GM23338 (cell line): ENCODE results near the gene CELF4. TPM values are rescaled to one million over a fixed set of nuclear protein-coding genes. Genes with fewer than 3 reads are reported as not detected.

ENCODE experiments used
- ATAC-seq: fragments of 200-7000 bp; cut with Tn5 transposase; 3 replicates; pipeline ENCODE4 v1.9.1; 2020
- DNase-seq: peaks from one replicate; pipeline ENCODE4 v3.0.0-alpha.2; 2015; ENCODE audit warnings: low spot score
- H2AFZ ChIP-seq: fragments of 200-600 bp; sonication (generic); 2 replicates; pipeline ENCODE4 v1.8.0; 2016; ENCODE audit warnings: antibody characterized with exemption, mild to moderate bottlenecking, moderate library complexity
- H3F3A ChIP-seq: fragments of 200-600 bp; sonication (generic); replicated peaks from 2 replicates; pipeline ENCODE4 v1.8.0; 2017; ENCODE audit warnings: antibody characterized with exemption, mixed run types, low read depth
- H3K27ac ChIP-seq: fragments of 200-600 bp; sonication (generic); 2 replicates; pipeline ENCODE4 v1.6.1; 2016; ENCODE audit warnings: low read depth
- H3K27me3 ChIP-seq: fragments of 200-600 bp; sonication (generic); 2 replicates; pipeline ENCODE4 v1.8.0; 2016; ENCODE audit warnings: mild to moderate bottlenecking, mixed run types, moderate library complexity; ENCODE audit not compliant: insufficient read depth
- H3K36me3 ChIP-seq: fragments of 200-600 bp; sonication (generic); 2 replicates; pipeline ENCODE4 v1.8.0; 2016; ENCODE audit warnings: mild to moderate bottlenecking; ENCODE audit not compliant: insufficient read depth
- H3K4me1 ChIP-seq: fragments of 200-600 bp; sonication (generic); 2 replicates; pipeline ENCODE4 v1.8.0; 2016; ENCODE audit warnings: mild to moderate bottlenecking, moderate library complexity; ENCODE audit not compliant: insufficient read depth
- H3K4me2 ChIP-seq: fragments of 200-600 bp; sonication (generic); 2 replicates; pipeline ENCODE4 v1.7.1; 2017; ENCODE audit warnings: mixed run types
- H3K4me3 ChIP-seq: fragments of 200-600 bp; sonication (generic); 2 replicates; pipeline ENCODE4 v1.6.1; 2016; ENCODE audit warnings: mixed run types
- H3K79me2 ChIP-seq: fragments of 200-600 bp; sonication (generic); replicated peaks from 2 replicates; pipeline ENCODE4 v1.8.0; 2017; ENCODE audit warnings: mild to moderate bottlenecking; ENCODE audit not compliant: insufficient read depth
- H3K9me2 ChIP-seq: fragments of 200-600 bp; sonication (generic); 2 replicates; pipeline ENCODE4 v1.8.0; 2017; ENCODE audit not compliant: insufficient read depth
- H4K20me1 ChIP-seq: fragments of 200-600 bp; sonication (generic); replicated peaks from 2 replicates; pipeline ENCODE4 v1.8.0; 2017; ENCODE audit warnings: mild to moderate bottlenecking; ENCODE audit not compliant: insufficient read depth
- H3K27ac Mint-ChIP-seq: 2 replicates; pipeline ENCODE4 v1.8.0; 2020; ENCODE audit warnings: inconsistent platforms, mild to moderate bottlenecking, moderate library complexity, mixed read lengths
- H3K27me3 Mint-ChIP-seq: 3 replicates; pipeline ENCODE4 v1.8.0; 2022; ENCODE audit warnings: low read depth, mild to moderate bottlenecking, moderate library complexity, mixed read lengths, inconsistent platforms; ENCODE audit not compliant: insufficient read depth, poor library complexity
- H3K36me3 Mint-ChIP-seq: 3 replicates; pipeline ENCODE4 v1.8.0; 2021; ENCODE audit warnings: low read depth, mild to moderate bottlenecking, inconsistent platforms, moderate library complexity, mixed read lengths
- H3K4me1 Mint-ChIP-seq: 3 replicates; pipeline ENCODE4 v1.8.0; 2020; ENCODE audit warnings: mild to moderate bottlenecking, inconsistent platforms, mixed read lengths
- H3K4me3 Mint-ChIP-seq: 3 replicates; pipeline ENCODE4 v1.8.0; 2021; ENCODE audit warnings: moderate library complexity, mild to moderate bottlenecking, inconsistent platforms, mixed read lengths
- H3K9me3 Mint-ChIP-seq: 3 replicates; pipeline ENCODE4 v1.8.0; 2020; ENCODE audit warnings: moderate library complexity, mild to moderate bottlenecking, inconsistent platforms, mixed read lengths
- CTCF ChIP-seq, 2 experiments: fragments of 200-600 bp in 1 of 2; sonication (generic) in 1 of 2; conservative IDR thresholded peaks; 2 replicates each; pipeline versions ENCODE4 v1.5.1 to v1.6.1; 2016 to 2017; ENCODE audit warnings: antibody characterized with exemption in 2 of 2, low read depth in 2 of 2, mild to moderate bottlenecking in 2 of 2, moderate library complexity in 1 of 2
- ETS1 ChIP-seq: IDR thresholded peaks from 2 replicates; pipeline ENCODE4 v1.6.1; 2016; ENCODE audit warnings: antibody characterized with exemption
- EZH2 ChIP-seq: fragments of 200-600 bp; sonication (generic); IDR thresholded peaks from one replicate; pipeline ENCODE4 v1.8.0; 2017; ENCODE audit warnings: antibody characterized with exemption, mild to moderate bottlenecking, low read depth; ENCODE audit not compliant: unreplicated experiment
- EZH2phosphoT487 ChIP-seq: fragments of 200-600 bp; sonication (generic); IDR thresholded peaks from one replicate; pipeline ENCODE4 v1.8.1; 2018; ENCODE audit warnings: antibody characterized with exemption; ENCODE audit not compliant: unreplicated experiment
- JUNB ChIP-seq: IDR thresholded peaks from one replicate; pipeline ENCODE4 v1.6.1; 2016; ENCODE audit warnings: antibody characterized with exemption; ENCODE audit not compliant: unreplicated experiment
- NANOG ChIP-seq: IDR thresholded peaks from 2 replicates; pipeline ENCODE4 v1.6.1; 2016; ENCODE audit warnings: antibody characterized with exemption, borderline replicate concordance
- POLR2AphosphoS5 ChIP-seq: IDR thresholded peaks from 2 replicates; pipeline ENCODE4 v1.6.1; 2016; ENCODE audit warnings: antibody characterized with exemption, low read depth
- STAT1 ChIP-seq: IDR thresholded peaks from one replicate; pipeline ENCODE4 v1.6.1; 2016; ENCODE audit warnings: antibody characterized with exemption; ENCODE audit not compliant: unreplicated experiment
- ZNF462 ChIP-seq: fragments of 250-450 bp; sonication (Bioruptor Pico); IDR thresholded peaks from 2 replicates; pipeline ENCODE4 v1.5.0; 2020; ENCODE audit warnings: mild to moderate bottlenecking, moderate library complexity
- polyA plus RNA-seq: library from polyadenylated mRNA; unstranded; fragments of >200 nt; fragmentation: Nextera tagmentation; extraction: Ambion mirVana; gene quantifications from 2 replicates; pipeline ENCODE4 v1.2.1, GENCODE V29; 2016
- total RNA-seq: library from RNA; depleted of rRNA; stranded (reverse); fragments of >200 nt; shearing (Covaris generic); gene quantifications from 2 replicates; pipeline ENCODE4 v1.2.3, GENCODE V29; 2014

The CELF4 gene
- total and polyA plus RNA-seq, 2 experiments from 2014 or later: 2.6 to 6.7 TPM

GRCh38 chr18:37284260-37284659 lies 281.3 kb downstream of the CELF4 start:
- no peak overlapping the region for H3K4me3 ChIP-seq
- ATAC-seq: no peak; the same call in 2 of the 3 replicates
- Mint-ChIP-seq H3K9me3 (no peaks in the 10 kb centered on the region), H3K4me3 (no peak overlapping the region), H3K4me1 (peaks cover 2% of the 10 kb centered on the region; the same call in 1 of the 3 replicates), H3K36me3 (no peaks in the 10 kb centered on the region), H3K27me3 (peaks cover 5% of the 10 kb centered on the region), H3K27ac (no peak overlapping the region)
- no peak overlapping the region for H3K4me2 ChIP-seq
- H3F3A ChIP-seq: no peaks in the 10 kb centered on the region
- no peak for DNase-seq
- H3K9me2 ChIP-seq: no peaks in the 10 kb centered on the region
- H2AFZ ChIP-seq: no peak overlapping the region
- H3K79me2 ChIP-seq: no peaks in the 10 kb centered on the region
- no peak overlapping the region for H3K27ac ChIP-seq
- no peaks in the 10 kb centered on the region for H3K27me3 ChIP-seq
- no peaks in the 10 kb centered on the region for H3K36me3 ChIP-seq
- no peaks in the 10 kb centered on the region for H4K20me1 ChIP-seq
- H3K4me1 ChIP-seq: no peaks in the 10 kb centered on the region
- TF ChIP-seq EZH2phosphoT487: no peak
- TF ChIP-seq EZH2: no peak
- no peak for TF ChIP-seq JUNB
- TF ChIP-seq STAT1: no peak

GRCh38 chr18:37282386-37283037 lies 283.1 kb downstream of the CELF4 start:
- Histone ChIP-seq H3K4me1 (no peaks in the 10 kb centered on the region), H3F3A (no peaks in the 10 kb centered on the region), H3K27me3 (no peaks in the 10 kb centered on the region), H4K20me1 (no peaks in the 10 kb centered on the region), H3K4me2 (no peak overlapping the region), H3K9me2 (no peaks in the 10 kb centered on the region), H3K27ac (no peak overlapping the region), H3K4me3 (no peak overlapping the region), H3K36me3 (no peaks in the 10 kb centered on the region), H2AFZ (no peak overlapping the region), H3K79me2 (no peaks in the 10 kb centered on the region)
- Mint-ChIP-seq H3K9me3 (no peaks in the 10 kb centered on the region), H3K27me3 (peaks cover 9% of the 10 kb centered on the region), H3K27ac (no peak overlapping the region), H3K36me3 (no peaks in the 10 kb centered on the region), H3K4me3 (no peak overlapping the region), H3K4me1 (peaks cover 9% of the 10 kb centered on the region)
- TF ChIP-seq POLR2AphosphoS5: no peak
- TF ChIP-seq ZNF462 (CRISPR knock-in tag): no peak
- no peak for TF ChIP-seq STAT1
- TF ChIP-seq NANOG: no peak
- no peak for TF ChIP-seq EZH2phosphoT487
- no peak for TF ChIP-seq ETS1
- peak; percentile 75 to 77 for TF ChIP-seq CTCF (conservative IDR thresholded peaks at IDR 0.05; ENCODE audit: low read depth in 2 of 2)
- peak; percentile 65 for DNase-seq
- peak; percentile 85 for ATAC-seq
